Hippocampal formation (tissue), 2 donors: ENCODE data around the gene ADCY10.
"Not testable (repeated sequence)": the region's sequence is repeated elsewhere in the genome, so short reads cannot be mapped to it uniquely, and the experiment has no call there.

Source experiments
- DNase-seq, 2 donors: peaks; one replicate each; lab custom pipeline; 2025; lab: John Stamatoyannopoulos, UW

The ADCY10 gene

GRCh38 chr1:167926486-167926997 is 12.6 kb upstream of the ADCY10 start:
- DNase-seq, result no peak

DNA sequence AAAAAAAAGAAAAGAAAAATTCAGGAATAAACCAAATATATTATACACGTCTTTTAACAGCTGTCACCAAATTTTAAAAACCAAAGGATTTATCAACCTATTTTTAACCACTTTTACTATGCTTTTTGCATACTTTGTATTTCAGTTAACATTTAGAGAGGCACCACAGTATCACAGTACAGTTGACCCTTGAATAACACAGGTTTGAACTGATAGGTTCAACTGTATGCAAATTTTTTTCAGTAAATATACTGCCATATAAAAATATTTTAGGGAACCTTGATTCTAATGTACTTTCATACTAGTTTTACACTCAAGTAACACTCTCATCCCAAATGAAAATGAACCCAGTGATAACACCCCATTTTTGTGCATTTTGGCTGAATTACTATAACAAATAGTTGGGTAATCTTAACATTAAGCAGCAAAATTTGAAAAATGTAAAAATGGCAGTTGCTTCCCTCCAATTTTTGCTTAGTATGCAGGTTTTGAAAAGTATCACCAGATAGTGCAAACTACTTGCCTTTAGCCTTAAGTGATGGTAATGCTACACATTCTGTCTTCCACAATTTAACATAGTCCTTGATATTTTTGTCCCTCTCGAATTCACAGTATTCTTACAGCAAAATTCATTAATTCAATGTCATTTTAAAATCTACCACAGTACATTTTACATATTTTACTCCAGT is 10.8 kb upstream of the ADCY10 start:
- no peak for DNase-seq

- DNase-seq, result no peak
These were observed 10.2 kb upstream of the ADCY10 start for GRCh38 chr1:167924102-167924501.

DNA sequence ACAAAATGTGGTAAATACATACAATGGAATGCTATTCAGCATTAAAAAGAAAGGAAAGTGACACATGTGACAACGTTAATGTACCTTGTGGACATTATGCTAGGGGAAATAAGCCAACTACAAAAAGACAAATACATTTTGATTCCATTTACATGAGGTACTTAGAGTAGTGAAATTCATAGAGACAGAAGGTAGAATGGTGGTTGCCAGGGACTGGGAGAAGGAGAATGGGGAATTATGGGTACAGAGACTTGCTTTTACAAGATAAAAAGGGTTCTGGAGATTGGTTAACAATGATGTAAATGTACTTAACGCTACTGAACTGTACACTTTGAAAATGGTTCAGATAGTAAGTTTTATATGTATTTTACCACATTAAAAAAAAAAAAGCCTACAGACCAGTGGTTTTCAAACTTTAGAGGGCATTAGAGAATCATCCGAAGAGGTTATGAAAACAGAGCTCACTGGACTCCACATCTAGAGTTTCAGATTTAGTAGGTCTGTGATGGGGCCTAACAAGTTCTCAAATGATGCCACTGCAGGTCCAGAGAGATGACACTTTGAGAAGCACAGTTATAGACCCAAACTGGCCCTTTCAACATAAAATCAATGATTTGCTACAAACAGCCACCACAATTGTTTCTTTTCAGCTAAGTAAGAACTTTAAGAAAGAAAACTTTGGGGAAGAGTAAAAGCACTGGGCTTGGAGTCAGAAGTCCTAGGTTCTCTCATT is 9.6 kb upstream of the ADCY10 start:
- no peak for DNase-seq

GRCh38 chr1:167922611-167923074 is 8.7 kb upstream of the ADCY10 start:
- no peak for DNase-seq

DNA sequence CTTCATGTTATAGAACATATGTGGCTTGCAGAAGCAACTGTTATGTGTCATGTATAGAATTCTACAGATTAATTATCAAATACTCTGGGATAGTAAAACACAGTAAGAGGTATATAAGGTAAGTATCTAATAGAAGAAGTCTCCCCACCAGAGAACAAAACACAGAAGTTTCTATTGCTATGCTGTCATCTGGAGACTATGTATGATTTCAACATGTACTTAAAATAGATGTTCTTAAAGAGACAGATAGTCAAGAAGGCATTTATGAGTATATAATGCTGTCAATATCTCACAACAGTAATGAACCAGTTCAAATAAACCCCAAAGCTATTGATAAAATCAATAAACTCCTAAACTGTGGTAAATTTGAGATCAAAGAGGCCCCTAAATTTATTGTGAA is 8.1 kb upstream of the ADCY10 start:
- no peak for DNase-seq

DNA sequence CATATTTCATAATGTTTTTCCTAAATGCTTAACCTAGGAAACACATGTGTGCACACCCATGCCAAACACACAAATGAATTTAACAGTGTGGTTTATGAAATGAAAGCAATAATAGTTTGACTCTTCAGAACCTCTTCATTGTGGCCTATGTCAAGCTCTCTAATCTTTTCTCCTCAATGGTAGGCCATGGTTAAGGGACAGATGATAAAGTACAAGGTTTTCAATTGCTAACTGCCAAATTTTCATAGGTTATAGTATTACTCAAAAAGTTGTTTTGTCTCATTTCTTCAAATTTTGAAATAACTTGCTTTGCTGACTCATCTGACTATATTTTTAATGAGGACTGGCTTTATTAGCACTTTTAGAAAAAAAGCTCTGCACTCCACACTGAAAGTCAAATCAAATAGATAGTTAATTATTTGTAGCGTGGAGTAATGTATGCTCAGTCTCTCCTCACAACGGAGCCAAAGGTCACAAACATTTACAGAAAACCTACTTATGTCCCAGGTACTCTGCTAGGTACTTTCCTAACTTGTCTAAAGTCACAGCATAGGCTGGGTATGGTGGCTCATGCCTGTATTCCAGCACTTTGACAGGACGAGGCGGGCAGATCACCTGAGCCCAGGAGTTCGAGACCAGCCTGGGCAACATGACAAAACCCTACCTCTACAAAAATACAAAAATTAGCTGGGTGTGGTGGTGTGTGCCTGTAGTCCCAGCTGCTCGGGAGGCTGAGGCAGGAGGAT is 3.0 kb upstream of the ADCY10 start:
- DNase-seq, result no peak

- DNase-seq, result no peak
These were observed 1.6 kb upstream of the ADCY10 start for GRCh38 chr1:167915569-167915968.

DNA sequence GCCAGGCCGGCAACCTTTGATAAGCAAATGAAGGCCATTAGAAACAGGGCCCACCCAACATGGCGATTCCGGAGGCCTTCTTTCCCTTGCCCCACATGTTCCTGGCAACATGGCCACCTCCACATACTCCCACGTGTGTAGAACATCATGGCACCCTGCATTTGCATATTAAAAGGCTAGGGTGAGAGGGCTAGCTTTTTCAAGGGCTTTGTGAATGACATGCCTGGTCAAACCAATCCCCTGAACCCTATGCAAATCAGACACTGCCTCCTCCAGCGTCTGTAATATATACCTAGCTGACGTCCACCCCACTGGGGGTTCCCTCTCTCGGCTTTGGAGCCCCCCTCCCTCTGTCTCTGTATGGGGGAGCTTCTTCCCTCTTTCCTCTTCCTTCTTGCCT is 1.6 kb downstream of the ADCY10 start:
- no peak for DNase-seq

- DNase-seq, result no peak
These were observed 2.5 kb downstream of the ADCY10 start for GRCh38 chr1:167911413-167911812.

DNA sequence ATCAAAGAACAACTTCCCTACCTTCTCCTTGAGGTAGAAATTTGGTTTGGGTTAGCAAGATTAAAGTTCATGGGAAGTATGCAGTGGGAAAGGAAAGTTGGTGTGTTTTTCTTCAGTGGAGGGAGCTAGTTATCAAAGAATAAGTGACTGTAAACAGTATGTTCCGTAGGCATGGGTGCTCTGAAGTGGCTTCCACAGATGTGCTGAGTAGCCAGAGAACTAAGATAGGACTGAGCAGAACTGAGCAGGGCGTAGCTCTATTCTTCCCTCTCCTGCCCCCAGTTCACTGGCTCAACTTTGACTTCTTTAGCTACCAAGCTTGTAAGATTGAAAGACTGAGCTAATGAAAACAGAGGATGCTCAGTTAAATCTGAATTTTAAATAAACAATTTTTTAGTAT is 3.4 kb downstream of the ADCY10 start:
- DNase-seq, result no peak

DNA sequence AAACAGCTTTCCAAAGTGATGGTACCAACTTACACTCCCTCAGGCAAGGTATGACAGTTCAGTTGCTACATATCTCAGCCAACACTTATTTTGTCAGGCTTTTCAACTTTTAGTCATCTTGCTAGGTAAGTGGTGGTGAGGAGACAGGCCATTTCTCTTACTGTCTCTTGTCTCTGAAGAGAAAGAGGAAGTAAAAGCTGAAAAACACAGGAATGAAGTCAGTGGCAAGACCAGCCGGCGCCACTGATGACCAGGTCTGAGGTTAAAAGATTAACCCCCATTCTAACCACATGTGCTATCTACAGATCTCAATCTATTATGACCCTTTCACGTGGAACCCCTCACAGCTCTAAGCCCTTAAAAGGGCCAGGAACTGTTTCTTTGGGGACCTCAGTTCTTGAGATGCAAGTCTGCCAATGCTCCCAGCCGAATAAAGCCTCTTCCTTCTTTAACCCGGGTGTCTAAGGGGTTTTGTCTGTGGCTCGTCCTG is 4.2 kb downstream of the ADCY10 start:
- no peak for DNase-seq

GRCh38 chr1:167905671-167906070 is 8.3 kb downstream of the ADCY10 start:
- no peak for DNase-seq

- DNase-seq, result no peak
These were observed 8.8 kb downstream of the ADCY10 start for GRCh38 chr1:167905182-167905581.

GRCh38 chr1:167904652-167905130 is 9.2 kb downstream of the ADCY10 start:
- no peak for DNase-seq

- DNase-seq, result no peak
These were observed 13.0 kb downstream of the ADCY10 start for GRCh38 chr1:167900907-167901306.

- DNase-seq, result no peak
These were observed 14.7 kb downstream of the ADCY10 start for GRCh38 chr1:167899253-167899681.

- no peak for DNase-seq
These were observed 15.2 kb downstream of the ADCY10 start for GRCh38 chr1:167898578-167899222.

GRCh38 chr1:167893798-167894197 is 20.1 kb downstream of the ADCY10 start:
- no peak for DNase-seq

DNA sequence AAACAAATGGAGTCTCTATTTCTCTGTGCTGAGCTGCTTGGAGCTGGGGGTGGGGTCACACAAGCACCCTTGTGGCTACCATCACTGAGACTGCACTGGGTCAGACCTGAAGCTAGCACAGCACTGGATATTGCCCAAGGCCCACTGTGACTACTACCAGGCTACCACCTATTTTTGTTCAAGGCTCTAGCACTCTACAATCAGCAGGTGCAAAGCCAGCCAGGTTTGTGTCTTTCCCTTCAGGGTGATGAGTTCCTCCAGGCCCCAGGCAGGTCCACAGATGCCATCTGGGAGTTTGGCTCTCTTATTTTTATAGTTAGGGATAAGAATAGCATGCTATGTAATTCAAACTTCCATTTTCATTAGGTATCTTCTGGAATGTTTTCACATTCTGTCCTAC is 23.5 kb downstream of the ADCY10 start:
- no peak for DNase-seq

- DNase-seq, result not testable (repeated sequence)
These were observed 26.7 kb downstream of the ADCY10 start for GRCh38 chr1:167887187-167887586.

DNA sequence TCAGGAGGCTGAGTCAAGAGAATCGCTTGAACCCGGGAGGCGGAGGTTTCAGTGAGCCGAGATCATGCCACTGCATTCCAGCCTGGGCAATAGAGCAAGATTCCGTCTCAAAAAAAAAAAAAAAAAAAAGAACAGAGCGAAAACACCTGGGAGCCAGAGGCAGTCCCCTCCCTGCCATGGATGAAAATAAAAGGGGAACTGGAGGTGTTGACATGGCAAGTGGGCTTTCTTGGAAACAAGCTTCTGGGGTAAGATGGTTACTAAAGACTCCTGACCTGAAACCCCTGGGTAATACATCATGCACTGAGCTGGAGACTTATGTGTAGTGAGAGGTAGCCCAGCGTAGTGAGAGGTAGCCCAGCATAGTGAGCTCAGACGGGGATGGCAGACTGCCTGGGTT is 31.6 kb downstream of the ADCY10 start:
- no peak for DNase-seq
